ENCODE data around the gene PDK3. TPM values are rescaled to one million over a fixed set of nuclear protein-coding genes. Genes with fewer than 3 reads are reported as not detected.
A peak's percentile ranks its signal among the peaks of the same experiment; 100 is the strongest.

The PDK3 gene
- polyA plus RNA-seq = 1 to 10 TPM; 1.9 to 2.6 TPM

DNA sequence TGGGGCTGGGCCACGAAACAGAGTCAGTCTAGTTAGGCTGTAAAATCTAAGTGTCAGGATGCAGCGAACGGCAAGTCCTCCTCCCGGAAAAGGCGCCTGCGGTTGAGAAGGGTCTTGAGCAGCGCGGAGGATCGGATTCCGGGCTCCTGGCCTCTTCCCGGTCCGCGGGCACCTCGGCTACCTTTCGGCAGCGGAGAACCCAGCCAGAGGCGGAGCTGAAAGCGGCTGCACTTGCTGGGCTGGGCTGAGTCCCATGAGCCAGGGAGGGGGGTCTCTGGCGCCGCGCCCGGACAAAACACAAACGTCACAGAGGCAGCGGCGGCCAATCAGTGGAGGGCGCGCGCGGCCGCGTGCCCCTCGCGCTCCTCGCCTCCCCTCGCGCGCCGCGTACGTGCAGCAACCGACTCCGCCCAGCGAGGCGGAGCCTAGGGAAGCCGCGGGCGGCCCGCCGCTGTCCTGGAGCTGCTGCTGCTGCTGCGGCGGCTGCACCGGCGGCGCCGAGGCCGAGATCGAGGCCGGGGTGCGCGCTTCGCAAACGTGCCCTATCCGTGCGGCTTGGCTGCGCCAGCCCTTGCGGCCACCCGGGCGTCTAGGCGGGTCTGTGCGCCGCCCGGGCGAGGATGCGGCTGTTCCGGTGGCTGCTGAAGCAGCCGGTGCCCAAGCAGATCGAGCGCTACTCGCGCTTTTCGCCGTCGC is at the start of gene PDK3:
TSS of gene PDK3 (plus strand) at position 451 of the 696 bp plus-strand sequence. CDS start at position 621, 170 bp downstream.
- Histone ChIP-seq H3K9me3 (ENCODE audit: control insufficient read depth in 2 of 2, insufficient read depth in 1 of 2, low read depth in 1 of 2, low read length in 1 of 2) (no peaks in the 10 kb centered on the region), H3K27ac (ENCODE audit: low read depth in 2 of 2, low read length in 1 of 2) (peak within 1 kb of the TSS; percentile 71 to 77), H3K27me3 (ENCODE audit: control insufficient read depth in 1 of 2, insufficient read depth in 2 of 2, low read length in 2 of 2) (no peaks in the 10 kb centered on the region), H3K36me3 (ENCODE audit: control insufficient read depth in 2 of 2, insufficient read depth in 2 of 2, low read length in 1 of 2) (no peaks in the 10 kb centered on the region), H3K4me3 (ENCODE audit: low read depth in 1 of 2, low read length in 2 of 2) (peak within 1 kb of the TSS; percentile 58 to 79), H3K4me1 (ENCODE audit: control insufficient read depth in 2 of 2, insufficient read depth in 2 of 2, low read length in 1 of 2) (peaks cover 0 to 4% of the 10 kb centered on the region in 2 donors)
- 0 to 29% methylated on average over 40 to 83 of the region's 83 CpGs for WGBS, 2 donors

DNA sequence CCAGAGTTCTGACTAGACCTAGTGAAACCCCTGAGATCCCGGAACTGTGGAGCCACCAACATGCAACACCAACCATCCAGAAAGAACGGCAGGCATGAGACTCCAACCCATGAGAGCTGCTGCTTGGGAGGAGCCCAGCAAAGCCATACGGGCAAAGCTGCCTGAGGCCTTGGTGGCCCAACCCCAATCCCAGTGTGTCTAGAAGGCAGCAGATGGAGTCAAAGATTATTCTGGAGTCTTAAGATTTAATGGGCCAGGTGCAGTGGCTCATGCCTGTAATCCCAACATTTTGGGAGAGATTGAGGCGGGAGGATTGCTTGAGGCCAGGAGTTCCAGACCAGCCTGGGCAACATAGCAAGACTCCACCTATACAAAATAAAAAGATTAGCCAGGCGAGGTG is 49.2 kb upstream of the PDK3 start:
- whole genome bisulfite sequencing, 2 donors = 64 to 73% methylated on average over 5 of the region's 5 CpGs
- no peak overlapping the region for H3K4me3 ChIP-seq (ENCODE audit: low read depth in 1 of 2, low read length in 2 of 2)
- no peak overlapping the region for H3K27ac ChIP-seq (ENCODE audit: low read depth in 2 of 2, low read length in 1 of 2)
- H3K27me3 ChIP-seq (ENCODE audit: control insufficient read depth in 1 of 2, insufficient read depth in 2 of 2, low read length in 2 of 2) = no peaks in the 10 kb centered on the region
- no peaks in the 10 kb centered on the region for H3K4me1 ChIP-seq (ENCODE audit: control insufficient read depth in 2 of 2, insufficient read depth in 2 of 2, low read length in 1 of 2)
- H3K36me3 ChIP-seq (ENCODE audit: control insufficient read depth in 2 of 2, insufficient read depth in 2 of 2, low read length in 1 of 2) = no peaks in the 10 kb centered on the region
- no peaks in the 10 kb centered on the region for H3K9me3 ChIP-seq (ENCODE audit: control insufficient read depth in 2 of 2, insufficient read depth in 1 of 2, low read depth in 1 of 2, low read length in 1 of 2)

DNA sequence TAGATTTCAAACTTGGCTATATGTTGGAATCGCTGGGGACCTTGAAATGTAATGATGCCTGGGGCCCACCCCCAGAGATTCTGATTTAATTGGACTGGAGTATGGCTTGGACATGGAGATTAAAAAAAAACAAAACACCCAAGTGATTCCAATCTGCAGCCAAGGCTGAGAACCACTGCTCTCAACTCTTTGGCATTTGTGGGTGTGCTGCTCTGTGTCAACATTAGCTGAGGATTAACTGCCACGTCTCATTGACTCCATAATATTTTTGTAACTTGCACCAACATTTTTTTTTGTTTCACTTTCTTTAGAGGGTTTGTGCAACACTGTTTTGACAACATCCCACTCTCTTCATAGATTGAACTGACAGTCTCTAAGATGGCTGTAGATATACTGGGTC is 41.1 kb upstream of the PDK3 start:
- peak overlapping the region; percentile 9 to 25 for H3K27ac ChIP-seq (ENCODE audit: low read depth in 2 of 2, low read length in 1 of 2)

DNA sequence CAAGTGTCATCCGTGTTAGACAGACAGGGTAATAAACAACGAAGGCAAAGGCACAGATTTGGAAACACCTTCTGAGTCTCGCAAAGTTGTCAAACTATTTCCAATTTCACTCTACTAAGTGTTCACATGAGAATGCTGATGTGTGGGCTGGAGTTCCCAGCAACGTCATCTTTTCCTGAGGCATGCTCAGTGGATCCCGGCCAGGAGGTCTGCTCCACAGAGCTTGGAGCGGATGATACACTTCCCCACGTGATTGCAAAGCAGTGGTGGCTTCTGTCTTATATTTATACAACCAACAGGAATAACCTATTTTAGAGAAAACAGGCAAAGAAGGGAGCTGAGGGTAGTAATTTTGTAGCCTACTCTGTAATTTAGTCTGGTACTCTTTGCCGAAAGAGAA is 40.1 kb upstream of the PDK3 start:
- Histone ChIP-seq H3K4me1 (ENCODE audit: control insufficient read depth in 2 of 2, insufficient read depth in 2 of 2, low read length in 1 of 2) (peaks cover 6 to 8% of the 10 kb centered on the region in 2 donors), H3K36me3 (ENCODE audit: control insufficient read depth in 2 of 2, insufficient read depth in 2 of 2, low read length in 1 of 2) (no peaks in the 10 kb centered on the region), H3K9me3 (ENCODE audit: control insufficient read depth in 2 of 2, insufficient read depth in 1 of 2, low read depth in 1 of 2, low read length in 1 of 2) (no peaks in the 10 kb centered on the region), H3K27ac (ENCODE audit: low read depth in 2 of 2, low read length in 1 of 2) (peak overlapping the region in 1 of 2 donors; percentile 25), H3K27me3 (ENCODE audit: control insufficient read depth in 1 of 2, insufficient read depth in 2 of 2, low read length in 2 of 2) (peaks cover 0 to 3% of the 10 kb centered on the region in 2 donors), H3K4me3 (ENCODE audit: low read depth in 1 of 2, low read length in 2 of 2) (no peak overlapping the region)
- WGBS, 2 donors = 39 to 54% methylated on average over 8 of the region's 8 CpGs

More for the DNA sequence above, 41.1 kb upstream of the PDK3 start:
- WGBS, 2 donors = 28 to 46% methylated on average over 2 of the region's 2 CpGs
- Histone ChIP-seq H3K36me3 (ENCODE audit: control insufficient read depth in 2 of 2, insufficient read depth in 2 of 2, low read length in 1 of 2) (no peaks in the 10 kb centered on the region), H3K9me3 (ENCODE audit: control insufficient read depth in 2 of 2, insufficient read depth in 1 of 2, low read depth in 1 of 2, low read length in 1 of 2) (no peaks in the 10 kb centered on the region), H3K4me1 (ENCODE audit: control insufficient read depth in 2 of 2, insufficient read depth in 2 of 2, low read length in 1 of 2) (peaks cover 6 to 8% of the 10 kb centered on the region in 2 donors), H3K4me3 (ENCODE audit: low read depth in 1 of 2, low read length in 2 of 2) (no peak overlapping the region), H3K27me3 (ENCODE audit: control insufficient read depth in 1 of 2, insufficient read depth in 2 of 2, low read length in 2 of 2) (peaks cover 0 to 3% of the 10 kb centered on the region in 2 donors)

DNA sequence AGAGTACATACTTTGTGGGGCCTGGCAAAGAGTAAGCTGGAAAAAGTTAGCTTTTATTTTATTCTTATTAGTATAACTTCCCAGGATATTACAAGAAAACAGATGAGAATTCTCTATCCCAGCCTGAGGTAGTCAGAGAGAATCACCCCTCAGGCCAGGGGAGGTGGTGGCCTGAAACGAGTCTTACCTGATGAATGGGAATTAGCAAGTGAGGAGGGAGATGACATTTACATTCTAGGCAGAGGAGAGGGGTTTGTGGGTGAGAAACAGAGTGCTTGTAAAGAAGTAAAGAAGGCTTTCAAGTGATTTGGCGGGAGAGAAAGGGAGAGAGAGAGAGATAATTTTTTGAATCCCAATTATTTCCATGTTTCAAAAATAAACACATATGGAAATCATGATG is 39.3 kb upstream of the PDK3 start:
- H3K36me3 ChIP-seq (ENCODE audit: control insufficient read depth in 2 of 2, insufficient read depth in 2 of 2, low read length in 1 of 2) = no peaks in the 10 kb centered on the region
- no peak overlapping the region for H3K27ac ChIP-seq (ENCODE audit: low read depth in 2 of 2, low read length in 1 of 2)
- H3K4me3 ChIP-seq (ENCODE audit: low read depth in 1 of 2, low read length in 2 of 2) = no peak overlapping the region
- 62 to 63% methylated on average over 2 of the region's 2 CpGs for WGBS, 2 donors
- no peaks in the 10 kb centered on the region for H3K9me3 ChIP-seq (ENCODE audit: control insufficient read depth in 2 of 2, insufficient read depth in 1 of 2, low read depth in 1 of 2, low read length in 1 of 2)
- peaks cover 0 to 3% of the 10 kb centered on the region in 2 donors for H3K27me3 ChIP-seq (ENCODE audit: control insufficient read depth in 1 of 2, insufficient read depth in 2 of 2, low read length in 2 of 2)
- H3K4me1 ChIP-seq (ENCODE audit: control insufficient read depth in 2 of 2, insufficient read depth in 2 of 2, low read length in 1 of 2) = peaks cover 6 to 8% of the 10 kb centered on the region in 2 donors

DNA sequence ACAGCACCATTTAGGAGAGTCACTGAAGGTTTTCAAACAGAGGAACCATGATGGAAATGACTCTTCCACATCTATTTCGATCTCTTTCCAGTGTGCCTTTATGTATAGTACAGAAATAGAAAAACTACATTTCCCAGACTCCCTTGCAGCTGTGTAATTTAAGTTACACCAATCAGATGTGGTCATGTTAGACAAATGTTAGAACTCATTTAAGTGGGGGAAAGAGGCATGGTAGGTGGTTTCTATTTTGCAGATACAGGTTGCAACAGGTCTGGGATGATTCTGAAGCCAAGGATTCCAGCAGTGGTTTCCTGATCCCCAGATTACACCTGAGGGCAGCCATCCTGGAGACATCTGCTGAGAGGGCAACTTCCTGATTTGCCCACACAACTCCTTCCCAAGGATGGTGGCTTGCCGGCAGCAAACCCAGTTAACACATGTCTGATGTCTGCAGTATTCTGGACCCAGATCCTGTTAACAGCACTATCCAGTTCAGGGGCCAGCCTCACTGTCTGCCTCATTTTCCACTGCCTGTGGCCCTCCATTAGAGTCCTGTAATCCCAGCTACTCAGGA is 38.7 kb upstream of the PDK3 start:
- Histone ChIP-seq H3K36me3 (ENCODE audit: control insufficient read depth in 2 of 2, insufficient read depth in 2 of 2, low read length in 1 of 2) (no peaks in the 10 kb centered on the region), H3K9me3 (ENCODE audit: control insufficient read depth in 2 of 2, insufficient read depth in 1 of 2, low read depth in 1 of 2, low read length in 1 of 2) (no peaks in the 10 kb centered on the region), H3K27me3 (ENCODE audit: control insufficient read depth in 1 of 2, insufficient read depth in 2 of 2, low read length in 2 of 2) (peaks cover 0 to 3% of the 10 kb centered on the region in 2 donors), H3K4me3 (ENCODE audit: low read depth in 1 of 2, low read length in 2 of 2) (no peak overlapping the region), H3K27ac (ENCODE audit: low read depth in 2 of 2, low read length in 1 of 2) (peak overlapping the region; percentile 74 to 77), H3K4me1 (ENCODE audit: control insufficient read depth in 2 of 2, insufficient read depth in 2 of 2, low read length in 1 of 2) (peaks cover 6 to 8% of the 10 kb centered on the region in 2 donors)
- WGBS, 2 donors = 41 to 62% methylated on average over 2 of the region's 2 CpGs

DNA sequence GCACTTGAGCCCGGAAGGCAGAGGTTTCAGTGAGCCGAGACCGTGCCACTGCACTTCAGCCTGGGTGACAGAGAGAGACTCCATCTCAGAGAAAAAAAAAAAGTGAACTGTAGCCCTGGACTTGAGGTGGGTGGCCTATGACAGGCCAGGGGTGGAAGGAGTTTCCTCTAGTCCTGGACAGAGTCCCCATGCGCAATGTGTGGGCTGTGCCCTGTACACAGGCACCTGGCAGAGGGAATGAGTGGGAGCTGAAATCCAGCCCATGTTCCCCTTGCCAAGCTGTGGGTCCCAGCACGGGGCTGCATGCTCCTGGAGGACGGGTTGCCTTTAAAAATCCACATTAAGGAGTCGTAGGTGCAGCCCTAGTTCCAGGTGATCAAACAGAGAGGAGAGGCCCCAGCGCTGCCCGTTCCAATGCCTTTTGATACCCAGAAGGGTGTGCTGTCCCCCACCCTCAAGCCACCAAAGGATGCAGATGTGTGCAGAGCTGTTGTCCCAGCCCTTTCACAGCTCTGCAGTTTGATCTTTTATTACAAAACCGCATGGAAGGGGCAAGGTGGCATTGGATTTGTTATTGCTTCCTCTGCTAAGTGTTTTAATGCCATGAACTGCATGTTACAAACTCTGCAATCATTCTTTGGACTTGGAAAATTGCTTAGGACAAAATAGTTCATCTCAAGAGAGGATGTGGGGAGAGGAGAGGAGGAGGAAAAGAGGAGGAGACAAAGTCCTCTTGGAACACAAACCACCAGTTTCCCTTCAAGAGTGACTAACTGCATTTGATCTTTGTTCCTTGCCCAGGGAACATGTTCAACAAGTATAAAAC is 38.0 kb upstream of the PDK3 start:
- 48 to 69% methylated on average over 10 of the region's 10 CpGs for WGBS, 2 donors
- Histone ChIP-seq H3K9me3 (ENCODE audit: control insufficient read depth in 2 of 2, insufficient read depth in 1 of 2, low read depth in 1 of 2, low read length in 1 of 2) (no peaks in the 10 kb centered on the region), H3K36me3 (ENCODE audit: control insufficient read depth in 2 of 2, insufficient read depth in 2 of 2, low read length in 1 of 2) (no peaks in the 10 kb centered on the region), H3K4me3 (ENCODE audit: low read depth in 1 of 2, low read length in 2 of 2) (no peak overlapping the region), H3K27ac (ENCODE audit: low read depth in 2 of 2, low read length in 1 of 2) (peak overlapping the region; percentile 74 to 77), H3K27me3 (ENCODE audit: control insufficient read depth in 1 of 2, insufficient read depth in 2 of 2, low read length in 2 of 2) (peaks cover 0 to 3% of the 10 kb centered on the region in 2 donors), H3K4me1 (ENCODE audit: control insufficient read depth in 2 of 2, insufficient read depth in 2 of 2, low read length in 1 of 2) (peaks cover 6 to 8% of the 10 kb centered on the region in 2 donors)

DNA sequence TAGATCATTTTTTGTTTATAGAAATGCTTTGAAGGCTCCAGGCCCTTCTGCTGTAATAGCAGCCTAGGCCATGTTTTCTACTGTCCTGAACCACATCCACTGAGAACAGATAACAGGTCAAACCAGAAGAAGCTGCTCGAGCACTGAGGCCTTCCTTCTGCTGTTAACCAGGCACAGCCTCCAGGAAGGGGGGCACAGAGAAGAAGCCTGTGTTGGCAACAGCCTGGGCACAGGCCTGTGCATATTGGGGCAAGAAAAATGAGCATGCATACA is 37.4 kb upstream of the PDK3 start:
- H3K27me3 ChIP-seq (ENCODE audit: control insufficient read depth in 1 of 2, insufficient read depth in 2 of 2, low read length in 2 of 2) = peaks cover 0 to 3% of the 10 kb centered on the region in 2 donors
- H3K27ac ChIP-seq (ENCODE audit: low read depth in 2 of 2, low read length in 1 of 2) = peak overlapping the region; percentile 77 to 81
- H3K9me3 ChIP-seq (ENCODE audit: control insufficient read depth in 2 of 2, insufficient read depth in 1 of 2, low read depth in 1 of 2, low read length in 1 of 2) = no peaks in the 10 kb centered on the region
- H3K4me3 ChIP-seq (ENCODE audit: low read depth in 1 of 2, low read length in 2 of 2) = no peak overlapping the region
- 15 to 50% methylated on average over 1 of the region's 1 CpG for WGBS, 2 donors
- H3K4me1 ChIP-seq (ENCODE audit: control insufficient read depth in 2 of 2, insufficient read depth in 2 of 2, low read length in 1 of 2) = peaks cover 6 to 8% of the 10 kb centered on the region in 2 donors
- H3K36me3 ChIP-seq (ENCODE audit: control insufficient read depth in 2 of 2, insufficient read depth in 2 of 2, low read length in 1 of 2) = no peaks in the 10 kb centered on the region

DNA sequence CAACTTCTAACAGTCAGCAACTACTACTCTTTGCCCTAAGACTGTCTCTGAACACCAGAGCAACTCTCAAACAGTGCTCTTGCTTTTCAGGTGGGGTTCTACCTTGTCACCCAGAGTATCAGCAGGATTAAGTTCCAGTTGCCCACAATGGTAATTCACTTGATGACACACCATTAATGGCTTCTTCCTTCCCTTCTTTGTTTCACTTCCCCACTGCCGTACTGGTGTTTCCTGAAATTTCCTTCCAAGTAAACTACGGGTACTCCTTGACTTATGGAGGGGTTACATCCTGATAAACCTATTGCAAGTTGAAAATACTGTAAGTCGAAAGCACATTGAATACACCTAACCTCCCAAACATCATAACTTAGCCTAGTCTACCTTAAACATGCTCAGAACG is 36.6 kb upstream of the PDK3 start:
- Histone ChIP-seq H3K9me3 (ENCODE audit: control insufficient read depth in 2 of 2, insufficient read depth in 1 of 2, low read depth in 1 of 2, low read length in 1 of 2) (no peaks in the 10 kb centered on the region), H3K4me1 (ENCODE audit: control insufficient read depth in 2 of 2, insufficient read depth in 2 of 2, low read length in 1 of 2) (peaks cover 6 to 8% of the 10 kb centered on the region in 2 donors), H3K27ac (ENCODE audit: low read depth in 2 of 2, low read length in 1 of 2) (no peak overlapping the region), H3K4me3 (ENCODE audit: low read depth in 1 of 2, low read length in 2 of 2) (no peak overlapping the region), H3K27me3 (ENCODE audit: control insufficient read depth in 1 of 2, insufficient read depth in 2 of 2, low read length in 2 of 2) (peaks cover 0 to 3% of the 10 kb centered on the region in 2 donors), H3K36me3 (ENCODE audit: control insufficient read depth in 2 of 2, insufficient read depth in 2 of 2, low read length in 1 of 2) (no peaks in the 10 kb centered on the region)
- WGBS, 2 donors = 79 to 81% methylated on average over 4 of the region's 4 CpGs

All from esophagus (tissue), 2 donors.